Keratinocyte (primary cell): ENCODE results near the gene B4GALT2.

ENCODE experiments used
- EZH2 ChIP-seq: IDR thresholded peaks from one replicate; pipeline ENCODE4 v1.6.1; 2012; ENCODE audit warnings: inconsistent platforms, mild to moderate bottlenecking, low read length, moderate library complexity
- TF ChIP-seq, protein P1 (sequence below), 3 experiments: IDR thresholded peaks in 1 of 3; conservative IDR thresholded peaks in 1 of 3; optimal IDR thresholded peaks in 1 of 3; 2 replicates in 2 of 3; 3 replicates in 1 of 3; pipeline versions ENCODE3 to v1.5.1; 2011; ENCODE audit warnings: low read length in 3 of 3, mild to moderate bottlenecking in 3 of 3, moderate library complexity in 2 of 3, control low read depth in 1 of 3, inconsistent platforms in 1 of 3; ENCODE audit not compliant: insufficient read depth in 2 of 3; ENCODE audit errors: extremely low read depth in 1 of 3

DNA sequence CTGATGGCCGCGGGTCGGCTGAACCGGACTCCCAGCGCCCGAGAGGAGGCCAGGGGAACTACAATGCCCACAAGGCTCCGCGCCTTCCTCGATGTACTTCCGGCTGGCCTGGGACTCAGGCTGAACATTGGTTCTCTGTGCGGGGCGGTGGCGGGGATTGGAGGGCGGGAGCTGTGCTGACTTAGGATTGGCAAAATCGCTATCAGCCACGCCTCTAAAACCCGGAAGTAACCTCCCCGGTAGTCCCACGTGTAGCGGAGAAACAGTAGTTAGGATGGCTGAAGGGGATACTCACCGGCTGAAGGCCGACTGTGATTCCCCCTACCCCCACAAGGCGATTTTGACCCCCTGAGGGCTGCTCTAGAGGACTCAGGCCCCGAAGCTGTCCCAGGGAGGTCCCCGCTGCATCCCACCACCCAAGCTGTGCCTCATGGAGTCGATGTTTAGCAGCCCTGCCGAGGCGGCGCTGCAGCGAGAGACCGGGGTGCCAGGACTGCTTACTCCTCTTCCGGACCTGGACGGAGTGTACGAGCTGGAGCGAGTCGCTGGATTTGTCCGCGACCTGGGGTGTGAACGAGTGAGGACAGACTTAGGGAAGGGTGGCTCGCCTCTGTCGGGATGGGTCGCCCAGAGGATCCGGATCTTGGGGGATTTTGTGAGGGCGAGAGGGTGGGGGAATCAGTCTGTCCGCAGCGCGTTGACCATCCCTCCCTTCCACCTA is 9.1 kb upstream of the B4GALT2 start, which contains the start of gene DPH2:
- no peak for TF ChIP-seq EZH2
- TF ChIP-seq, protein P1, sequence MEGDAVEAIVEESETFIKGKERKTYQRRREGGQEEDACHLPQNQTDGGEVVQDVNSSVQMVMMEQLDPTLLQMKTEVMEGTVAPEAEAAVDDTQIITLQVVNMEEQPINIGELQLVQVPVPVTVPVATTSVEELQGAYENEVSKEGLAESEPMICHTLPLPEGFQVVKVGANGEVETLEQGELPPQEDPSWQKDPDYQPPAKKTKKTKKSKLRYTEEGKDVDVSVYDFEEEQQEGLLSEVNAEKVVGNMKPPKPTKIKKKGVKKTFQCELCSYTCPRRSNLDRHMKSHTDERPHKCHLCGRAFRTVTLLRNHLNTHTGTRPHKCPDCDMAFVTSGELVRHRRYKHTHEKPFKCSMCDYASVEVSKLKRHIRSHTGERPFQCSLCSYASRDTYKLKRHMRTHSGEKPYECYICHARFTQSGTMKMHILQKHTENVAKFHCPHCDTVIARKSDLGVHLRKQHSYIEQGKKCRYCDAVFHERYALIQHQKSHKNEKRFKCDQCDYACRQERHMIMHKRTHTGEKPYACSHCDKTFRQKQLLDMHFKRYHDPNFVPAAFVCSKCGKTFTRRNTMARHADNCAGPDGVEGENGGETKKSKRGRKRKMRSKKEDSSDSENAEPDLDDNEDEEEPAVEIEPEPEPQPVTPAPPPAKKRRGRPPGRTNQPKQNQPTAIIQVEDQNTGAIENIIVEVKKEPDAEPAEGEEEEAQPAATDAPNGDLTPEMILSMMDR (optimal IDR thresholded peaks at IDR 0.05 in 1 of 3, IDR thresholded peaks at IDR 0.05 in 1 of 3, conservative IDR thresholded peaks at IDR 0.05 in 1 of 3; ENCODE audit: extremely low read depth in 1 of 3, insufficient read depth in 2 of 3, low read length in 3 of 3) = peak in 1 of 3 experiments; percentile 19
